IMR-90 (cell line): ENCODE data around the gene MBOAT2. TPM values are rescaled to one million over a fixed set of nuclear protein-coding genes. Genes with fewer than 3 reads are reported as not detected.

Experiments
- ATAC-seq: fragments of 200-7000 bp; cut with Tn5 transposase; 2 replicates; pipeline ENCODE4 v1.9.1; 2020; ENCODE audit warnings: low read depth, mild to moderate bottlenecking, moderate library complexity
- BruUV-seq: library from RNA; stranded (reverse); fragments of 400-500 nt; replicated peaks from 2 replicates; lab custom pipeline; 2021; lab: Mats Ljungman, UMichigan
- CTCF ChIA-PET: fragments of 300-600 bp; formaldehyde crosslinking; extraction: SDS; loops from one replicate; lab custom pipeline; 2021; ENCODE audit warnings: antibody characterized with exemption; lab: Yijun Ruan, JAX
- POLR2A ChIA-PET: fragments of 300-600 bp; sonication (Branson Sonifier 250); formaldehyde crosslinking; loops from one replicate; lab custom pipeline; 2022; ENCODE audit warnings: antibody characterized with exemption; ENCODE audit not compliant: unreplicated experiment; lab: Charles Lee
- DNase-seq: peaks from one replicate; pipeline ENCODE4 v3.0.0; 2013
- H2AFZ ChIP-seq: replicated peaks from 2 replicates; pipeline ENCODE3; 2013; ENCODE audit warnings: low read length, mild to moderate bottlenecking; ENCODE audit not compliant: poor library complexity
- H2AK5ac ChIP-seq: 2 replicates; pipeline ENCODE4 v1.6.1; 2013; ENCODE audit warnings: low read depth, low read length, inconsistent platforms
- H2AK9ac ChIP-seq: replicated peaks from 2 replicates; pipeline ENCODE3; 2013; ENCODE audit warnings: mild to moderate bottlenecking, low read depth, low read length, moderate library complexity; ENCODE audit not compliant: poor library complexity
- H2BK120ac ChIP-seq: 2 replicates; pipeline ENCODE4 v1.6.1; 2013; ENCODE audit warnings: low read depth, low read length, inconsistent platforms
- H2BK15ac ChIP-seq: 3 replicates; pipeline ENCODE4 v1.6.1; 2013; ENCODE audit warnings: low read depth, low read length, inconsistent platforms
- H2BK20ac ChIP-seq: 2 replicates; pipeline ENCODE4 v1.6.1; 2013; ENCODE audit warnings: low read depth, mild to moderate bottlenecking, inconsistent platforms, low read length, moderate library complexity
- H2BK5ac ChIP-seq: 2 replicates; pipeline ENCODE4 v1.6.1; 2013; ENCODE audit warnings: mild to moderate bottlenecking, low read depth, low read length, inconsistent platforms; ENCODE audit not compliant: poor library complexity, severe bottlenecking
- H3K14ac ChIP-seq: replicated peaks from 2 replicates; pipeline ENCODE4 v1.6.1; 2013; ENCODE audit warnings: low read depth, low read length, inconsistent platforms
- H3K18ac ChIP-seq: 2 replicates; pipeline ENCODE4 v1.6.1; 2013; ENCODE audit warnings: low read depth, low read length, control low read depth
- H3K23ac ChIP-seq: 2 replicates; pipeline ENCODE4 v1.6.1; 2013; ENCODE audit warnings: low read depth, low read length, inconsistent platforms
- H3K27ac ChIP-seq: 2 replicates; pipeline ENCODE4 v1.5.1; 2013; ENCODE audit warnings: mild to moderate bottlenecking, control low read depth, low read length; ENCODE audit not compliant: insufficient read depth
- H3K27me3 ChIP-seq: 2 replicates; pipeline ENCODE4 v1.6.1; 2013; ENCODE audit warnings: low read length; ENCODE audit not compliant: control insufficient read depth, insufficient read depth
- H3K36me3 ChIP-seq: 2 replicates; pipeline ENCODE4 v1.6.1; 2013; ENCODE audit warnings: low read length, mixed read lengths; ENCODE audit not compliant: control insufficient read depth, insufficient read depth
- H3K4ac ChIP-seq: 2 replicates; pipeline ENCODE4 v1.6.1; 2013; ENCODE audit warnings: low read depth, low read length, inconsistent platforms
- H3K4me1 ChIP-seq: 2 replicates; pipeline ENCODE4 v1.6.1; 2013; ENCODE audit warnings: low read length, mixed read lengths; ENCODE audit not compliant: control insufficient read depth, insufficient read depth
- H3K4me2 ChIP-seq: 2 replicates; pipeline ENCODE4 v1.6.1; 2013; ENCODE audit warnings: low read depth, mild to moderate bottlenecking, control low read depth, low read length, moderate library complexity
- H3K4me3 ChIP-seq: 2 replicates; pipeline ENCODE4 v1.5.1; 2013; ENCODE audit warnings: low read depth, mild to moderate bottlenecking, control low read depth, low read length, moderate library complexity; ENCODE audit not compliant: insufficient read depth
- H3K56ac ChIP-seq: 2 replicates; pipeline ENCODE4 v1.6.1; 2013; ENCODE audit warnings: low read length, inconsistent platforms; ENCODE audit not compliant: insufficient read depth; ENCODE audit errors: extremely low read depth
- H3K79me1 ChIP-seq, 2 experiments: 2 replicates each; pipeline ENCODE4 v1.6.1; 2013; ENCODE audit warnings: low read length in 2 of 2, inconsistent platforms in 1 of 2, low read depth in 1 of 2
- H3K9ac ChIP-seq: 2 replicates; pipeline ENCODE4 v1.6.1; 2013; ENCODE audit warnings: low read depth, low read length, control low read depth
- H3K9me1 ChIP-seq: 2 replicates; pipeline ENCODE4 v1.6.1; 2013; ENCODE audit warnings: low read length, inconsistent platforms; ENCODE audit not compliant: insufficient read depth
- H3K9me3 ChIP-seq: 2 replicates; pipeline ENCODE4 v1.6.1; 2013; ENCODE audit warnings: low read length; ENCODE audit not compliant: control insufficient read depth, insufficient read depth
- H4K20me1 ChIP-seq: 2 replicates; pipeline ENCODE4 v1.6.1; 2013; ENCODE audit warnings: low read length, inconsistent platforms; ENCODE audit not compliant: insufficient read depth
- H4K5ac ChIP-seq: 2 replicates; pipeline ENCODE4 v1.6.1; 2013; ENCODE audit warnings: mild to moderate bottlenecking, low read depth, low read length, control low read depth
- H4K8ac ChIP-seq, 2 experiments: 2 replicates each; pipeline ENCODE4 v1.6.1; 2013; ENCODE audit warnings: low read depth in 2 of 2, low read length in 2 of 2, control low read depth in 1 of 2, inconsistent platforms in 1 of 2
- H4K91ac ChIP-seq: 2 replicates; pipeline ENCODE4 v1.6.1; 2013; ENCODE audit warnings: low read depth, low read length, inconsistent platforms; ENCODE audit not compliant: insufficient read depth
- ELK1 ChIP-seq: fragments of 150-350 bp; IDR thresholded peaks from 2 replicates; pipeline ENCODE4 v1.6.1; 2016; ENCODE audit warnings: low read depth, mild to moderate bottlenecking, low read length, moderate library complexity, borderline replicate concordance
- MAFK ChIP-seq: IDR thresholded peaks from 2 replicates; pipeline ENCODE4 v1.6.1; 2012; ENCODE audit warnings: low read depth, low read length, improper control_type of control experiment
- MAZ ChIP-seq: IDR thresholded peaks from 2 replicates; pipeline ENCODE4 v1.6.1; 2012; ENCODE audit warnings: low read depth, mild to moderate bottlenecking, low read length, improper control_type of control experiment, moderate library complexity, borderline replicate concordance
- MXI1 ChIP-seq: IDR thresholded peaks from 2 replicates; pipeline ENCODE4 v1.6.1; 2012; ENCODE audit warnings: low read depth, mild to moderate bottlenecking, low read length, moderate library complexity, borderline replicate concordance
- NFE2L2 ChIP-seq: fragments of 150-350 bp; IDR thresholded peaks from 2 replicates; pipeline ENCODE4 v1.6.1; 2016; ENCODE audit warnings: low read depth, mild to moderate bottlenecking, low read length
- RFX5 ChIP-seq: IDR thresholded peaks from 2 replicates; pipeline ENCODE4 v1.8.0; 2012; ENCODE audit warnings: low read depth, mild to moderate bottlenecking, low read length, moderate library complexity
- USF2 ChIP-seq: fragments of 150-350 bp; IDR thresholded peaks from 2 replicates; pipeline ENCODE4 v1.6.1; 2017; ENCODE audit warnings: mild to moderate bottlenecking, antibody characterized with exemption, low read length, low read depth
- WGBS, 2 experiments: methylation state at CpG; one replicate each; pipeline versions ENCODE4 v1.1.5 to v1.1.7; 2013; ENCODE audit warnings: missing lambda C conversion rate in 2 of 2; ENCODE audit not compliant: insufficient read length in 1 of 2; ENCODE audit errors: extremely low coverage in 2 of 2; 5-methylcytosine and 5-hydroxymethylcytosine counted together
- dilution Hi-C: fragments of 300-500 bp; cut with HindIII; formaldehyde crosslinking; loops from one replicate; pipeline ENCODE4 v1.14.3; 2018; ENCODE audit warnings: low sequenced_read_pairs; ENCODE audit not compliant: unreplicated experiment
- in situ Hi-C: fragments of 300-500 bp; cut with MboI; formaldehyde crosslinking; loops from 3 replicates; pipeline ENCODE4 v1.14.3; 2019; ENCODE audit warnings: low sequenced_read_pairs, inconsistent platforms, mixed read lengths
- intact Hi-C: fragments of 100-400 bp; cut with micrococcal nuclease; formaldehyde crosslinking; loops from 2 replicates; pipeline ENCODE4 v1.10.0; 2022
- polyA plus RNA-seq, 3 experiments: library from polyadenylated mRNA; depleted of rRNA; stranded (reverse); fragments of >200 nt; gene quantifications; 2 replicates each; pipeline ENCODE4 v1.2.3, GENCODE V29; 2012; ENCODE audit warnings: low replicate concordance in 1 of 3
- total RNA-seq: library from RNA; depleted of rRNA; stranded (reverse); fragments of >200 nt; gene quantifications from 2 replicates; pipeline ENCODE4 v1.2.3, GENCODE V29; 2012

Gene MBOAT2
- total and polyA plus RNA-seq, 2 of the 4 experiments (the other 2 are of a cell fraction), result 33.9 to 102 TPM

GRCh38 chr2:8856176-8856575 is 147.3 kb downstream of the MBOAT2 start:
- Histone ChIP-seq H3K14ac (no peak overlapping the region), H4K8ac (no peak overlapping the region), H2BK20ac (no peak overlapping the region), H3K56ac (no peak overlapping the region), H3K4me2 (no peak overlapping the region), H2AK5ac (no peak overlapping the region), H3K9me1 (0 out of 2 replicates have a peak, but pooled peaks cover 2% of the 10 kb centered on the region), H4K5ac (no peak overlapping the region), H2BK15ac (no peak overlapping the region), H3K36me3 (peaks cover 6% of the 10 kb centered on the region; the same call in 1 of the 2 replicates), H3K4me1 (no peaks in the 10 kb centered on the region), H3K27ac (no peak overlapping the region), H4K91ac (no peak overlapping the region), H2AK9ac (no peak overlapping the region), H2BK120ac (no peak overlapping the region), H3K18ac (no peak overlapping the region), H3K9ac (no peak overlapping the region), H3K4me3 (no peak overlapping the region), H3K4ac (no peak overlapping the region), H2AFZ (no peak overlapping the region), H3K23ac (no peak overlapping the region), H3K9me3 (no peaks in the 10 kb centered on the region), H3K79me1 (no peaks in the 10 kb centered on the region), H2BK5ac (no peak overlapping the region), H3K27me3 (no peaks in the 10 kb centered on the region), H4K20me1 (no peaks in the 10 kb centered on the region)
- no TSS peak for BruUV-seq
- ATAC-seq, result no peak
- 100% methylated on average over 1 of the region's 2 CpGs; no CpG with 5 or more reads in 1 of the 2 experiments for WGBS, 2 experiments
- intact Hi-C loops (no loop called here), dilution Hi-C loops (no loop called here), in situ Hi-C loops (loop anchor here (25.0 kb wide), 1 partner anchor 481 kb away; no protein-coding TSS in a partner anchor)
- ChIA-PET POLR2A (no interaction called here), CTCF (no interaction called here)
- no peak for DNase-seq
- TF ChIP-seq MAFK (no peak), RFX5 (no peak), MXI1 (no peak), USF2 (no peak), NFE2L2 (no peak), MAZ (no peak), ELK1 (no peak)
